CD4-positive, CD25-positive, alpha-beta regulatory T cell (primary cell): Measurements from ENCODE around the gene SCN1A. TPM values are rescaled to one million over a fixed set of nuclear protein-coding genes. Genes with fewer than 3 reads are reported as not detected.
A peak's percentile ranks its signal among the peaks of the same experiment; 100 is the strongest.

ENCODE experiments used
- ATAC-seq, 2 donors: fragments of 150-1000 bp; cut with Tn5 transposase; one replicate each; pipeline ENCODE4 v1.10.0; 2021; ENCODE audit warnings: low read depth in 2 of 2, moderate number of reproducible peaks in 2 of 2, moderate library complexity in 1 of 2
- DNase-seq, 3 donors: peaks; one replicate each; pipeline versions ENCODE4 v3.0.0 to v3.0.0-alpha.2; 2012 to 2022; ENCODE audit warnings: mixed read lengths in 1 of 3
- H3K27ac ChIP-seq: one replicate; pipeline ENCODE4 v1.7.0; 2013; ENCODE audit warnings: mild to moderate bottlenecking, low read length; ENCODE audit not compliant: insufficient read depth, poor library complexity, severe bottlenecking
- H3K27me3 ChIP-seq: one replicate; pipeline ENCODE4 v1.7.0; 2013; ENCODE audit warnings: low read length; ENCODE audit not compliant: control insufficient read depth, insufficient read depth
- H3K36me3 ChIP-seq: one replicate; pipeline ENCODE4 v1.7.0; 2013; ENCODE audit warnings: mild to moderate bottlenecking, low read length, moderate library complexity; ENCODE audit not compliant: control insufficient read depth, insufficient read depth
- H3K4me1 ChIP-seq: 2 replicates; pipeline ENCODE4 v1.7.0; 2013; ENCODE audit warnings: mild to moderate bottlenecking, low read length; ENCODE audit not compliant: insufficient read depth, control insufficient read depth, poor library complexity, severe bottlenecking
- H3K4me3 ChIP-seq: one replicate; pipeline ENCODE4 v1.7.0; 2013; ENCODE audit warnings: low read depth, mild to moderate bottlenecking, low read length, moderate library complexity
- H3K9me3 ChIP-seq, 2 experiments: 1 replicate in 1 of 2; 2 replicates in 1 of 2; pipeline ENCODE4 v1.7.0; 2013; ENCODE audit warnings: low read length in 2 of 2, mild to moderate bottlenecking in 1 of 2, moderate library complexity in 1 of 2; ENCODE audit not compliant: control insufficient read depth in 2 of 2
- H3K27ac Mint-ChIP-seq, 3 donors: one replicate each; pipeline ENCODE4 v1.8.0; 2020 to 2022; ENCODE audit warnings: mild to moderate bottlenecking in 3 of 3, mixed read lengths in 3 of 3, moderate library complexity in 2 of 3
- H3K27me3 Mint-ChIP-seq: one replicate; pipeline ENCODE4 v1.8.0; 2022; ENCODE audit warnings: mild to moderate bottlenecking, mixed read lengths
- H3K36me3 Mint-ChIP-seq: one replicate; pipeline ENCODE4 v1.8.0; 2020; ENCODE audit warnings: mixed read lengths
- H3K4me1 Mint-ChIP-seq, 4 donors: one replicate each; pipeline ENCODE4 v1.8.0; 2020 to 2022; ENCODE audit warnings: mixed read lengths in 4 of 4, mild to moderate bottlenecking in 1 of 4
- H3K4me3 Mint-ChIP-seq, 4 donors: one replicate each; pipeline ENCODE4 v1.8.0; 2020 to 2022; ENCODE audit warnings: mild to moderate bottlenecking in 4 of 4, mixed read lengths in 4 of 4, moderate library complexity in 3 of 4
- H3K9me3 Mint-ChIP-seq, 7 donors: one replicate each; pipeline ENCODE4 v1.8.0; 2020 to 2022; ENCODE audit warnings: mixed read lengths in 7 of 7, mild to moderate bottlenecking in 3 of 7, moderate library complexity in 2 of 7
- polyA plus RNA-seq, 4 donors: library from polyadenylated mRNA; unstranded; fragments of 300-500 nt; fragmentation: Illumina TruSeq; gene quantifications; one replicate each; pipeline ENCODE4 v1.2.3, GENCODE V29; 2021
- total RNA-seq: library from RNA; stranded (reverse); gene quantifications from one replicate; pipeline ENCODE4 v1.2.3, GENCODE V29; 2022

SCN1A gene
- total and polyA plus RNA-seq, 5 donors from 2014 or later = not detected

GRCh38 chr2:166074011-166074410 is 53.8 kb downstream of the SCN1A start:
- no peak overlapping the region for H3K27ac Mint-ChIP-seq
- no peaks in the 10 kb centered on the region for H3K27me3 ChIP-seq
- no peaks in the 10 kb centered on the region for H3K4me1 ChIP-seq
- DNase-seq (no peak), ATAC-seq (no peak)
- no peaks in the 10 kb centered on the region for H3K4me1 Mint-ChIP-seq
- H3K27me3 Mint-ChIP-seq = peaks cover 4% of the 10 kb centered on the region
- H3K36me3 ChIP-seq = no peaks in the 10 kb centered on the region
- H3K9me3 Mint-ChIP-seq = no peaks in the 10 kb centered on the region
- H3K4me3 ChIP-seq = no peak overlapping the region
- no peaks in the 10 kb centered on the region for H3K36me3 Mint-ChIP-seq
- H3K27ac ChIP-seq = no peak overlapping the region
- no peaks in the 10 kb centered on the region for H3K9me3 ChIP-seq
- no peak overlapping the region for H3K4me3 Mint-ChIP-seq

GRCh38 chr2:166070231-166070630 is 57.6 kb downstream of the SCN1A start:
- no peaks in the 10 kb centered on the region for H3K4me1 ChIP-seq
- no peak overlapping the region for H3K4me3 Mint-ChIP-seq
- no peak for DNase-seq
- H3K9me3 Mint-ChIP-seq = no peaks in the 10 kb centered on the region
- peaks cover 4% of the 10 kb centered on the region for H3K27me3 Mint-ChIP-seq
- H3K27ac ChIP-seq = no peak overlapping the region
- H3K4me3 ChIP-seq = no peak overlapping the region
- ATAC-seq = no peak
- no peaks in the 10 kb centered on the region for H3K9me3 ChIP-seq
- H3K36me3 ChIP-seq = no peaks in the 10 kb centered on the region
- H3K36me3 Mint-ChIP-seq = no peaks in the 10 kb centered on the region
- H3K4me1 Mint-ChIP-seq = no peaks in the 10 kb centered on the region
- no peaks in the 10 kb centered on the region for H3K27me3 ChIP-seq
- H3K27ac Mint-ChIP-seq = no peak overlapping the region

- no peaks in the 10 kb centered on the region for H3K9me3 Mint-ChIP-seq
- DNase-seq (no peak), ATAC-seq (no peak)
- Histone ChIP-seq H3K36me3 (no peaks in the 10 kb centered on the region), H3K4me1 (no peaks in the 10 kb centered on the region), H3K9me3 (no peaks in the 10 kb centered on the region), H3K27me3 (no peaks in the 10 kb centered on the region), H3K4me3 (no peak overlapping the region), H3K27ac (no peak overlapping the region)
- H3K27ac Mint-ChIP-seq = no peak overlapping the region
- H3K4me3 Mint-ChIP-seq = no peak overlapping the region
- no peaks in the 10 kb centered on the region for H3K4me1 Mint-ChIP-seq
- no peaks in the 10 kb centered on the region for H3K36me3 Mint-ChIP-seq
- peaks cover 10% of the 10 kb centered on the region for H3K27me3 Mint-ChIP-seq
Measured at GRCh38 chr2:166068981-166069380, 58.8 kb downstream of the SCN1A start.

GRCh38 chr2:166067229-166067628 is 60.6 kb downstream of the SCN1A start:
- no peak overlapping the region for H3K4me3 ChIP-seq
- no peaks in the 10 kb centered on the region for H3K4me1 Mint-ChIP-seq
- H3K36me3 Mint-ChIP-seq = no peaks in the 10 kb centered on the region
- H3K9me3 Mint-ChIP-seq = no peaks in the 10 kb centered on the region
- no peak overlapping the region for H3K27ac ChIP-seq
- H3K27ac Mint-ChIP-seq = no peak overlapping the region
- no peak for DNase-seq
- H3K4me1 ChIP-seq = no peaks in the 10 kb centered on the region
- no peaks in the 10 kb centered on the region for H3K27me3 ChIP-seq
- no peak for ATAC-seq
- no peak overlapping the region for H3K4me3 Mint-ChIP-seq
- no peaks in the 10 kb centered on the region for H3K36me3 ChIP-seq
- H3K9me3 ChIP-seq = no peaks in the 10 kb centered on the region
- peaks cover 10% of the 10 kb centered on the region for H3K27me3 Mint-ChIP-seq

DNA sequence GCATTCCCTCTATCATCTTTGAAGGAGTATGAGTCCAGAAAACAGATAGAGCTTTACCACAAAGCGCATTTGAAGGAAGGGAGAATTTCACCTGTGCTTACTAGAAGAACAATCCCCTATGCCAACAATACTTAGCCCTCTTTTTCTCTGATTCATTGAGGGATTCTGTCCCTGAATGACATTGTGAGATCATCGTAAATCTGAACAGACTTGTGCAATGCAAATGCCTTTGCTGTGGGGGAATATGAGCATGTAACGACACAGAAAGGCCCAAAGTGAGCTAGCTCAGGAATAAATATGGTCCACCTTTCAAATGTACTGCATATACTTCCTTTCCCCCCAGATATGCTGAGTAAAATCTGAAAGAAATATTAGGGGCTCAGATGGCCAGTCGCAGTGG is 67.6 kb downstream of the SCN1A start:
- Mint-ChIP-seq H3K36me3 (no peaks in the 10 kb centered on the region), H3K9me3 (no peaks in the 10 kb centered on the region), H3K4me1 (no peaks in the 10 kb centered on the region), H3K27ac (no peak overlapping the region), H3K27me3 (peaks cover 5% of the 10 kb centered on the region), H3K4me3 (no peak overlapping the region)
- H3K27ac ChIP-seq = no peak overlapping the region
- H3K9me3 ChIP-seq = no peaks in the 10 kb centered on the region
- H3K36me3 ChIP-seq = no peaks in the 10 kb centered on the region
- H3K27me3 ChIP-seq = no peaks in the 10 kb centered on the region
- DNase-seq (no peak), ATAC-seq (no peak)
- H3K4me3 ChIP-seq = no peak overlapping the region
- H3K4me1 ChIP-seq = no peaks in the 10 kb centered on the region

GRCh38 chr2:166057370-166058164 is 70.3 kb downstream of the SCN1A start:
- Histone ChIP-seq H3K36me3 (no peaks in the 10 kb centered on the region), H3K9me3 (no peaks in the 10 kb centered on the region), H3K4me1 (no peaks in the 10 kb centered on the region), H3K27me3 (no peaks in the 10 kb centered on the region), H3K27ac (no peak overlapping the region), H3K4me3 (no peak overlapping the region)
- no peak overlapping the region for H3K27ac Mint-ChIP-seq
- no peaks in the 10 kb centered on the region for H3K9me3 Mint-ChIP-seq
- no peaks in the 10 kb centered on the region for H3K4me1 Mint-ChIP-seq
- ATAC-seq = no peak
- H3K36me3 Mint-ChIP-seq = no peaks in the 10 kb centered on the region
- peak in 1 of 3 donors; percentile 1 for DNase-seq
- no peak overlapping the region for H3K4me3 Mint-ChIP-seq
- H3K27me3 Mint-ChIP-seq = no peaks in the 10 kb centered on the region

- Histone ChIP-seq H3K9me3 (no peaks in the 10 kb centered on the region), H3K27me3 (no peaks in the 10 kb centered on the region), H3K4me3 (no peak overlapping the region), H3K4me1 (no peaks in the 10 kb centered on the region), H3K36me3 (no peaks in the 10 kb centered on the region), H3K27ac (no peak overlapping the region)
- ATAC-seq (no peak), DNase-seq (no peak)
- no peaks in the 10 kb centered on the region for H3K9me3 Mint-ChIP-seq
- H3K27ac Mint-ChIP-seq = no peak overlapping the region
- no peaks in the 10 kb centered on the region for H3K36me3 Mint-ChIP-seq
- H3K4me3 Mint-ChIP-seq = no peak overlapping the region
- no peaks in the 10 kb centered on the region for H3K27me3 Mint-ChIP-seq
- no peaks in the 10 kb centered on the region for H3K4me1 Mint-ChIP-seq
Measured at GRCh38 chr2:166044853-166045483, 82.9 kb downstream of the SCN1A start.
